Lower lobe of right lung (tissue), 1 donor: ENCODE data around the gene PHF20. TPM values are rescaled to one million over a fixed set of nuclear protein-coding genes. Genes with fewer than 3 reads are reported as not detected.

Experiments
- total RNA-seq: library from RNA; stranded (reverse); fragmentation: NEBNext Ultra II Directional; extraction: Animal tissue kit (Norgen Biotek cat#: 25700); gene quantifications from one replicate; pipeline ENCODE4 v1.2.1, GENCODE V29; 2021
- donor health status: DM: no; HTN: yes; CAD: no; lungs with severe emphysema.

PHF20 gene
- total RNA-seq, 1 donor from 2014 or later: 47.9 TPM

Other genes with a start within 250 kb of the PHF20 start
- gene C20orf173, start 242.4 kb upstream of the PHF20 start, total RNA-seq: not detected
- 189 TPM for gene ERGIC3, start 229.9 kb upstream of the PHF20 start, total RNA-seq
- gene SPAG4, start 156.2 kb upstream of the PHF20 start, total RNA-seq: 4.2 TPM
- gene CPNE1, start 107.1 kb upstream of the PHF20 start, total RNA-seq: 154 TPM
- gene RBM12, start 107.1 kb upstream of the PHF20 start, total RNA-seq: 70.5 TPM
- 22.2 TPM for gene NFS1, start 72.7 kb upstream of the PHF20 start, total RNA-seq
- 81.7 TPM for gene ROMO1, start 72.6 kb upstream of the PHF20 start, total RNA-seq
- 299 TPM for gene RBM39, start 29.8 kb upstream of the PHF20 start, total RNA-seq
- 51.9 TPM for gene SCAND1, start 182.5 kb downstream of the PHF20 start, total RNA-seq
- 4.3 TPM for gene CNBD2, start 196.6 kb downstream of the PHF20 start, total RNA-seq